ENCODE data around the gene SEC23A.
"Not testable (repeated sequence)": the region's sequence is repeated elsewhere in the genome, so short reads cannot be mapped to it uniquely, and the experiment has no call there.

SEC23A gene

GRCh38 chr14:39034481-39035296 lies 68.3 kb downstream of the SEC23A start:
- in situ Hi-C loops (cut with MboI; ENCODE audit: low sequenced_read_pairs): no loop called here

DNA sequence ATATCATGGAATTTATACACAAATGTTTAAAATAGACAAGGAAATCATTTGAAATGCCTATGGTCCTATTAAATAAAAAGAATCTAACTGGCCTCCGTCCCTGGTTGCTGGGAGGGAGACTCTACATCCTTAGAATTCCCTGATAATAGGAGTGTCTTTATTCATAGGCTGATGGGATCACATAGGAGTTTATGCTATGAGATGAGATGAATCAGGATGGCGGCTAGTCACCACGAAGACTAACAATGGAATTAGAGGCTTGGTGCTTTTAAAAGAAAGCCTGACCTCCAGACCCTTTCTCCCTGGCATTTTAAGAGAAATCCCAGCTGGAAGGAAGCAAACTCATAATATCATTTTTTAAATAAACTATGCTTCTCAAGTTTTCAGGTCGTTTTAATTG lies 69.7 kb downstream of the SEC23A start:
- in situ Hi-C loops (cut with MboI; ENCODE audit: low sequenced_read_pairs): no loop called here

DNA sequence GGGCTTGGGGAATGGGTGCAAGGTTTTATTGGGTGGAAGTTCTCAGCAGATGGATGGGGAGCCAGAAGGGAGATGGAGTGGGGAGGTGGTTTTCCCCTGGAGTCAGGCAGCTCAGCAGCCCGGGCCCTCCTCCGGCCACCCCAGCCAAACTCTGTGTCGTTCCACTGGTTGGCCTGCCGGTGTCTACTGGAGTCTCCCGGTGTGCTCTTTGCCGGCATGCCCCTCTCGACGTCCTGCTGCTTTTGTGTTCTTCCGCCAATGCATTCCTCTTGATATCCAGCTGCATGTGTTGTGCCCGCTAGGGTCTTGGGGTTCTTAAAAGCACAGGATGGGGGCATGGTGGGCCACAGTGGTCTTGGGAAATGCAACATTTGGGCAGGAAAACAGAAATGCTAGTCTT lies 72.8 kb downstream of the SEC23A start:
- in situ Hi-C loops (cut with MboI; ENCODE audit: low sequenced_read_pairs): no loop called here

- in situ Hi-C loops (cut with MboI; ENCODE audit: low sequenced_read_pairs): no loop called here
Observed at GRCh38 chr14:39029789-39030188, 73.2 kb downstream of the SEC23A start.

GRCh38 chr14:39028620-39029019 lies 74.4 kb downstream of the SEC23A start:
- in situ Hi-C loops (cut with MboI; ENCODE audit: low sequenced_read_pairs): no loop called here

- in situ Hi-C loops (cut with MboI; ENCODE audit: low sequenced_read_pairs): no loop called here
Observed at GRCh38 chr14:39025810-39026627, 77.0 kb downstream of the SEC23A start.

DNA sequence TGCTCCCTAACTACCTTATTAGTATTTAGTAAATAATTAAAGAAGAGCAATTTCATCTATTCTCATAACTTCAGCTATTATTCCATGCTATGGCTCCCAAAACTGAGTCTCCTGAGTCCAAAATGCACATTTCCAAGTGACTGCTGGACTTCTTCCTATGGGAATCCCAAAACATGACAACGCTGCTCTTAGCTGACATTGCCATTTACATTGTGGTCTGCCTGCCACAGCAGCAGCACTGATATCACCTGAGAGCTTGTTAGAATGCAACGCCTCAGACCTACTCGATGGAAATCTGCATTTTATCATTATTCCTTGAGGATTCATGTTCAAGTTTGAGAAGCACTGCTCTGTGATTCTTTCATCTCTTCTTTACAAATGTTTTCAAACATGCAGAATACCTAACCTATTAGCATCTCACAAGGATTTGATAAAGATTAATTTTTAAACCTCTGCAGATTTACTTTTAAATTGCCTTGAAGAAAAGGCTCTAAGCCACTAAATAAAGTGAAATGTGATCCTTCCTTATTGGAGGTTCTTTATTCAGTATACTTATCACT lies 77.7 kb downstream of the SEC23A start:
- in situ Hi-C loops (cut with MboI; ENCODE audit: low sequenced_read_pairs): no loop called here

- in situ Hi-C loops (cut with MboI; ENCODE audit: low sequenced_read_pairs): no loop called here
Observed at GRCh38 chr14:39023939-39024871, 78.8 kb downstream of the SEC23A start.

DNA sequence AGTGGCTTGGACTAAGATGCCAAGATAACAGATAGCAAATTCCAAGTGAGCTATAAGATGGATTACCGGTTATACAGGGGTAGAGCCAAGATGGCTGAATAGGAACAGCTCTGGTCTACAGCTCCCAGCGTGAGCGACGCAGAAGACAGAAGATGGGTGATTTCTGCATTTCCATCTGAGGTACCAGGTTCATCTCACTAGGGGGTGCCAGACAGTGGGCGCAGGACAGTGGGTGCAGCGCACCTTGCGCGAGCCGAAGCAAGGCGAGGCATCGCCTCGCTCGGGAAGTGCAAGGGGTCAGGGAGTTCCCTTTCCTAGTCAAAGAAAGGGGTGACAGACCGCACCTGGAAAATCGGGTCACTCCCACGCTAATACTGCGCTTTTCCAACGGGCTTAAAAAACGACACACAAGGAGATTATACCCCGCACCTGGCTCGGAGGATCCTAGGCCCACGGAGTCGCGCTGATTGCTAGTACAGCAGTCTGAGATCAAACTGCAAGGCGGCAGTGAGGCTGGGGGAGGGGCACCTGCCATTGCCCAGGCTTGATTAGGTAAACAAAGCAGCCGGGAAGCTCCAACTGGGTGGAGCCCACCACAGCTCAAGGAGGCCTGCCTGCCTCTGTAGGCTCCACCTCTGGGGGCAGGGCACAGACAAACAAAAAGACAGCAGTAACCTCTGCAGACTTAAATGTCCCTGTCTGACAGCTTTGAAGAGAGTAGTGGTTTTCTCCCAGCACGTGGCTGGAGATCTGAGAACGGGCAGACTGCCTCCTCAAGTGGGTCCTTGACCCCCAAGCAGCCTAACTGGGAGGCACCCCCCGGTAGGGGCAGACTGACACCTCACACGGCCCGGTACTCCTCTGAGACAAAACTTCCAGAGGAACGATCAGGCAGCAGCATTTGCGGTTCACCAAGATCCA lies 85.7 kb downstream of the SEC23A start:
- in situ Hi-C loops (cut with MboI; ENCODE audit: low sequenced_read_pairs): not testable (repeated sequence)

DNA sequence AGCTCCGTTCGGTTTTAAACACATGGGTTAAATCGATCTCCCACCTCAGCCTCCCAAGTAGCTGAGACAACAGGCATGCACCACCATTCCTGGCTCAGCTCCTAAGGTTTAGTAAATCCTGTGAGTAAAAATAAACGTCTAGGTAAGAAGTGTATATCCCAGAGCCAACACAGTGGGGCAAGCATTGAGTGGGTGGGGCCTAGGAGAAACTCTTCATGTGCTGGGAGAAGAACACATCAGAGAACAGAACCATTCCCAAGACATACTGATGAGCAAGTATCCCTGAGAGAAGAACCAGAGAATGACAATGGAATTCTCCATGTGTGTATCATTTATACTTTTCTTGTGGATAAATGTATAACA lies 86.3 kb downstream of the SEC23A start:
- in situ Hi-C loops (cut with MboI; ENCODE audit: low sequenced_read_pairs): no loop called here

GRCh38 chr14:39015964-39016577 lies 87.0 kb downstream of the SEC23A start:
- in situ Hi-C loops (cut with MboI; ENCODE audit: low sequenced_read_pairs): no loop called here

DNA sequence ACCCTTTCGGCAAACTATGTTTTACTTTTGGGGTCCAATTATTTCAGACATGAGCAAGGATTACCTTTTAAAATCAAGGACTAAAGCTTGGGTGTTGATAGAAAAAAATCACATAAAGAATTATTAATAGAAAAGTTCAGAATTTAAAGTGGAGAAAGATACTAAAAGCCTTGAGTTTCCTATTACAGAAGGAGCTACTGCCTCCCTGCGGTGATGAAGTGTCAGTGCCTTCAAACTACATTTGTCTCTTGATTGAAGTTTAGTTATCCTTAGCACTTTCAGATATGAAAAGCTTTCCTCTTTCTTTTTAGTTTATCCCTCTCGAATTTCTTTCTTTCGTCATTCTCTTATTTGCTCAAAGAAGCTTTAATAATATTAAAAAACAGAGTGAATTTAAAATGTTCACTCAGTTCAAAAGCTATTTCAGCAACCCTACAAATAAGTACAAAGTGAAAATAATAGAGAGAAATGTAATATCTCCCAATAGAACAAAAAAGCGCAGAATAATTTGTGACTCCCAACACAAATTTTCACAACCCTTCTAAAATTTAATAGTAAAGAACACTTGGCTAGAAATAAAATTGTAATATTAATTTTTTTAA lies 87.6 kb downstream of the SEC23A start:
- in situ Hi-C loops (cut with MboI; ENCODE audit: low sequenced_read_pairs): no loop called here

- in situ Hi-C loops (cut with MboI; ENCODE audit: low sequenced_read_pairs): no loop called here
Observed at GRCh38 chr14:39014460-39014859, 88.6 kb downstream of the SEC23A start.

GRCh38 chr14:39008965-39009364 lies 94.1 kb downstream of the SEC23A start:
- in situ Hi-C loops (cut with MboI; ENCODE audit: low sequenced_read_pairs): not testable (repeated sequence)

- in situ Hi-C loops (cut with MboI; ENCODE audit: low sequenced_read_pairs): no loop called here
Observed at GRCh38 chr14:39006721-39007410, 96.2 kb downstream of the SEC23A start.

DNA sequence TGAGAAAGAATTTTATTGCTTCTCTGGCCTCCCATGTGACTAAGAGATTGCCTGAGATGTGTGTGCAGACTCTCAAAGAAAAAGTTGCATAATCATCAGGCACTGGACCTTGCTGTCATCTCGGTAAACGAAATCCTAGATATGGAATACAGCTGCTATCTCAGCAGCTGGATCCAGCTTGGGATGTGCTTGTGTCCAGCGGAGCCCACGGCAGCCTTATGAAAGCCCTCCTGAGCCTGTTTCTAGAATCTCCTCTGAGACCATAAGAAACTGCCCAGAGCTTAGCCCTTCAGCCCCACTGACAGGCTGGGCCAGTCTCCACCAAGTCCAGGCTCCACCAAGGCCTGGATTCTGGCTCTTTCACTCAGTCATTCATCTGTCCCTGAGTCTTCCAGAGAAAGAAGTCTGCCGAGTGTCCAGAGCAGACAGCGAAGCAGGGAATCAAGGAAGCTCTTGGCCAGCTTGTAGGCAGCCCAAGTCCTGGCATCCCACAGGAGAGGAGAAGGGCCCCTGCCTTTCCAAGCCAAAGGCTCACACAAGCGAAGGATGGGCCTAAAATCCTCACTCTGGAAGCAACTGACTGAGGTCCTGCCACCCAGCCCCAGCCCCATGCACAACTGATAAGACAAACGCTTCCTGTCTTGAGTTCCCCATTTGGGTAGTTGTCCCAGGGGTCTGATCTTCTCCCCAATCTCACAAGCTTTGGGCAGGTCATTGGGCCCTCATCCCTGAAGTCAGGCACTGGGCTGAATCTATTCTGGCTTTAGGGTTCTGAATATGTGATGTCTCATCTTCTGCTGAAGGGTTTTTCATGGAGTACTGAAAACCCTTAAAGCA lies 97.8 kb downstream of the SEC23A start:
- in situ Hi-C loops (cut with MboI; ENCODE audit: low sequenced_read_pairs): no loop called here

DNA sequence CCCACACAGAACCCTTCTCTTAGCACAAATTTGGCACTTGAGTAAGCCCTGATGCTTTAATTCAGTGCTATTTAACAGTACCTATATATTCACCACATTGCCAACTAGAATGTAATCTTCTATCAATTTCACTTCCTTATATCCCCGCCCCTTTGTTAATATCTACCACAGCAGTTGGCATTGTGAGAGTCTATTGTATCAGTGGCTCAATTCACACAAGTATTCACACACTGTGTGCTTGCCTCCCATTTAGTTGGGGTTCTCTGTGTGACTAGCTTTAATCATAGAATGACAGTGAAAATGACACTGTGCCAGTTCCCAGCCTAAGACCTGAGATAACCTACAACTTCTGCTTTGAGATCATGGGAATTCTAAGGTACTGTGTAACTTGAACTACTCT lies 103.1 kb downstream of the SEC23A start:
- in situ Hi-C loops (cut with MboI; ENCODE audit: low sequenced_read_pairs): no loop called here

Measured in hTERT RPE-1 (cell line).